ENCODE measurements around the gene NOL9.

DNA sequence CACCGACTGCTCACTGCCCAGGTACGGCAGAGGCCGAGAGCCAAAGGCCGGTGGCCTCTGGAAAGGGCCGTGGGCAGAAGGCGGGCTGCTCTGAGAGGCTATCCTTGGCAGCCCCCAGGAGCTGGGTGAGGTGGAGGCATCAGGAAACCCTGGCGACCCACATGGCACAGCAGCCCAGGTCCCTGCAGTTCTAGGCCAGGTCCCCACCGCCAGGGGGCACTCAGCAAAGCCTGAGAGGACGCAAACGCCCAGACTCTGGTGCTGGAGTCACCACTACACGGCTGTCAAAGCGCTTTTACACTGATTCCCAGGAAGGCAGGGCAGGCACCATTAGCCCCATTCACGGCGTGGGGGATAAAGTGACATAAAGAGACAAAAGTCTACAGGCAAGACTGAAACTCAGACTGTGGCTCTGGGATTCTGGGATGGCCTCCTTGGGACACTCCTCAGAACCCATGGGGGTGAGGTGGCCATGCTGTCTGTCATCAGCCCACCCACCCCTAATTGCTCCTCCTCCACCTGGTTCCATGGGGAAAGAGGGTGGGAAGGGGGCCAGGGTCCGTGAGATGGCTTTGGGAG is 67.8 kb downstream of the NOL9 start:
- TF ChIP-seq POLR2AphosphoS5 (IDR thresholded peaks at IDR 0.05; ENCODE audit: low read depth, low read length), result no peak
- TF ChIP-seq, protein P1, sequence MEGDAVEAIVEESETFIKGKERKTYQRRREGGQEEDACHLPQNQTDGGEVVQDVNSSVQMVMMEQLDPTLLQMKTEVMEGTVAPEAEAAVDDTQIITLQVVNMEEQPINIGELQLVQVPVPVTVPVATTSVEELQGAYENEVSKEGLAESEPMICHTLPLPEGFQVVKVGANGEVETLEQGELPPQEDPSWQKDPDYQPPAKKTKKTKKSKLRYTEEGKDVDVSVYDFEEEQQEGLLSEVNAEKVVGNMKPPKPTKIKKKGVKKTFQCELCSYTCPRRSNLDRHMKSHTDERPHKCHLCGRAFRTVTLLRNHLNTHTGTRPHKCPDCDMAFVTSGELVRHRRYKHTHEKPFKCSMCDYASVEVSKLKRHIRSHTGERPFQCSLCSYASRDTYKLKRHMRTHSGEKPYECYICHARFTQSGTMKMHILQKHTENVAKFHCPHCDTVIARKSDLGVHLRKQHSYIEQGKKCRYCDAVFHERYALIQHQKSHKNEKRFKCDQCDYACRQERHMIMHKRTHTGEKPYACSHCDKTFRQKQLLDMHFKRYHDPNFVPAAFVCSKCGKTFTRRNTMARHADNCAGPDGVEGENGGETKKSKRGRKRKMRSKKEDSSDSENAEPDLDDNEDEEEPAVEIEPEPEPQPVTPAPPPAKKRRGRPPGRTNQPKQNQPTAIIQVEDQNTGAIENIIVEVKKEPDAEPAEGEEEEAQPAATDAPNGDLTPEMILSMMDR (IDR thresholded peaks at IDR 0.05), result peak; percentile 80
